ENCODE data around the gene RARB.

Gene RARB

GRCh38 chr3:25572919-25573385 lies 144.9 kb downstream of the RARB start:
- no peak overlapping the region for H3K4me3 ChIP-seq (ENCODE audit: low read depth, low read length)

GRCh38 chr3:25573386-25574171 lies 145.5 kb downstream of the RARB start:
- H3K4me3 ChIP-seq (ENCODE audit: low read depth, low read length), result no peak overlapping the region

- no peak overlapping the region for H3K4me3 ChIP-seq (ENCODE audit: low read depth, low read length)
Measured at GRCh38 chr3:25574172-25574765, 146.2 kb downstream of the RARB start.

- no peak overlapping the region for H3K4me3 ChIP-seq (ENCODE audit: low read depth, low read length)
Measured at GRCh38 chr3:25575001-25575400, 146.9 kb downstream of the RARB start.

- H3K4me3 ChIP-seq (ENCODE audit: low read depth, low read length), result no peak overlapping the region
Measured at GRCh38 chr3:25576146-25576545, 148.1 kb downstream of the RARB start.

- no peak overlapping the region for H3K4me3 ChIP-seq (ENCODE audit: low read depth, low read length)
Measured at GRCh38 chr3:25576831-25577454, 148.9 kb downstream of the RARB start.

- H3K4me3 ChIP-seq (ENCODE audit: low read depth, low read length), result no peak overlapping the region
Measured at GRCh38 chr3:25578059-25578458, 150.0 kb downstream of the RARB start.

GRCh38 chr3:25580534-25580933 lies 152.5 kb downstream of the RARB start:
- H3K4me3 ChIP-seq (ENCODE audit: low read depth, low read length), result no peak overlapping the region

GRCh38 chr3:25581335-25581734 lies 153.3 kb downstream of the RARB start:
- H3K4me3 ChIP-seq (ENCODE audit: low read depth, low read length), result no peak overlapping the region

- no peak overlapping the region for H3K4me3 ChIP-seq (ENCODE audit: low read depth, low read length)
Measured at GRCh38 chr3:25581823-25582222, 153.8 kb downstream of the RARB start.

GRCh38 chr3:25582242-25582641 lies 154.2 kb downstream of the RARB start:
- no peak overlapping the region for H3K4me3 ChIP-seq (ENCODE audit: low read depth, low read length)

- H3K4me3 ChIP-seq (ENCODE audit: low read depth, low read length), result no peak overlapping the region
Measured at GRCh38 chr3:25583343-25583742, 155.3 kb downstream of the RARB start.

- H3K4me3 ChIP-seq (ENCODE audit: low read depth, low read length), result no peak overlapping the region
Measured at GRCh38 chr3:25584011-25584789, 156.1 kb downstream of the RARB start.

- no peak overlapping the region for H3K4me3 ChIP-seq (ENCODE audit: low read depth, low read length)
Measured at GRCh38 chr3:25585361-25586166, 157.5 kb downstream of the RARB start.

- no peak overlapping the region for H3K4me3 ChIP-seq (ENCODE audit: low read depth, low read length)
Measured at GRCh38 chr3:25586167-25586505, 158.1 kb downstream of the RARB start.

GRCh38 chr3:25586553-25586952 lies 158.5 kb downstream of the RARB start:
- no peak overlapping the region for H3K4me3 ChIP-seq (ENCODE audit: low read depth, low read length)

- H3K4me3 ChIP-seq (ENCODE audit: low read depth, low read length), result no peak overlapping the region
Measured at GRCh38 chr3:25587094-25587493, 159.0 kb downstream of the RARB start.

- no peak overlapping the region for H3K4me3 ChIP-seq (ENCODE audit: low read depth, low read length)
Measured at GRCh38 chr3:25587526-25587925, 159.5 kb downstream of the RARB start.

GRCh38 chr3:25587975-25588374 lies 159.9 kb downstream of the RARB start:
- no peak overlapping the region for H3K4me3 ChIP-seq (ENCODE audit: low read depth, low read length)

- no peak overlapping the region for H3K4me3 ChIP-seq (ENCODE audit: low read depth, low read length)
Measured at GRCh38 chr3:25588441-25589103, 160.5 kb downstream of the RARB start.

All from iPS-11a (cell line).